Kasumi-1 (cell line): ENCODE measurements around the gene KCNK5.

Source experiments
- DNase-seq, 2 experiments: peaks; one replicate each; lab custom pipeline; 2025; lab: John Stamatoyannopoulos, UW

The KCNK5 gene

DNA sequence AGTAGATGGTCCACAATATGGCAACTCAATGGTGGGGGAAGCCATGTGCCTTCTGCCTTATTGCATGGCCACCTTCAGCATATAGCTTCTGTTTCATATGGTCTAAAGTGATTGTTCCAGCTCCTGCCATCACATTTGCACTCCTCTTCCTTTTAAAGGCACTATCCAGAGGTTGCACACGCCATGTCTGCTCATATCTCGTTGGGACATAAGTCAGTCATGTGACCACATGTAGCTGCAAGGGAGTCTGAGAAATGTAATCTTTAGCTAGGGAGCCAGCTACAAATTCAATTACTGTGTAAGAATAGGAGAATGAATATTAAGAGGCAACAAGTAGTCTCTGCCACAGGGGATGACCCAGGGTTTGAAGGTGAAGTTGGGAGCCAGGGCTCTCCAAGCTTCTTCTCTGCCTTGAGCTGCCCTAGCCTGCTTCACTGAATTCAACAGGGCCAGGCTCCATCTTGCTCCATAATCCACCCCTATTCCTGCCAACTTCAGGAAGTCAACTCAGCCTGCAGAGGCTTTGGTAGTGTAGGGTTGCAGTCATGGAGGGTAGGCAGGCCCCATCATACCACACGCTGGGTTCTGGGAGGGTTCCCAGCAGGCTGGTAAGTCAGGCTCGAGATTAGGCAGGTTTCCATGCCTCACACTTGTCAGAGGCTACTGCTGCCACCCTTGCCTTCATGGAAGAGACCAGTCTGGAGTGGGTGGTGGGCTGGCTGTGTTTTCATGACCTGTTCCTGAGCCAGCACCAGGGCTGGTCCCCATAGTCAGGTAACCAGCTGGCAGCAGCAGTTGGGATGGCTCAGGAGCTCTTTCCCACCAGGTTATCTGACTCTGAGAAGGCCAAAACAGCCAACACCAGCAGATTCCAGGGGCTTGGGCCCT lies 57.5 kb downstream of the KCNK5 start:
- DNase-seq: no peak

GRCh38 chr6:39170860-39171259 lies 58.4 kb downstream of the KCNK5 start:
- DNase-seq: no peak

- no peak for DNase-seq
Observed at GRCh38 chr6:39170389-39170788, 58.9 kb downstream of the KCNK5 start.

GRCh38 chr6:39169448-39170344 lies 59.6 kb downstream of the KCNK5 start:
- no peak for DNase-seq

- no peak for DNase-seq
Observed at GRCh38 chr6:39167866-39168625, 61.2 kb downstream of the KCNK5 start.

DNA sequence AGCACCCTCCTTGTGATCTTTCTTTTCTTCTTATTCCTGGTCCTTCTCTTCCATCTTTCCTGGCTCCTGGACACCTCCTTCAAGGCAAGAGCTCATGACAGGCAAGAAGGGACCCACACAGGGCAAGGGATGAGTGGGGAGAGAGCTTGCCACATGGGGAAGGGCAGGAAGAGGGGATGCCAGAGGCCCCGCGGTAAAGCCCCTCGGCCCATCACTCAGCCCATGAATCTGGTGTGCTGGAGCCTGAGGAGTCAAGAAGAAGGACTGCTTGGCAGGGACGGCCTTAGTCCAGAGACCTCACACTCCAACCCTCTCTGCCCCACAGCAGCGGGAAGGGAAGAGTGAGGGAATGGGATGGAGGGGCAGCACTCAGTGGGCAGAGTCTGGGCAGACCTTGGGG lies 62.0 kb downstream of the KCNK5 start:
- DNase-seq: no peak

- no peak for DNase-seq
Observed at GRCh38 chr6:39166912-39167290, 62.4 kb downstream of the KCNK5 start.

DNA sequence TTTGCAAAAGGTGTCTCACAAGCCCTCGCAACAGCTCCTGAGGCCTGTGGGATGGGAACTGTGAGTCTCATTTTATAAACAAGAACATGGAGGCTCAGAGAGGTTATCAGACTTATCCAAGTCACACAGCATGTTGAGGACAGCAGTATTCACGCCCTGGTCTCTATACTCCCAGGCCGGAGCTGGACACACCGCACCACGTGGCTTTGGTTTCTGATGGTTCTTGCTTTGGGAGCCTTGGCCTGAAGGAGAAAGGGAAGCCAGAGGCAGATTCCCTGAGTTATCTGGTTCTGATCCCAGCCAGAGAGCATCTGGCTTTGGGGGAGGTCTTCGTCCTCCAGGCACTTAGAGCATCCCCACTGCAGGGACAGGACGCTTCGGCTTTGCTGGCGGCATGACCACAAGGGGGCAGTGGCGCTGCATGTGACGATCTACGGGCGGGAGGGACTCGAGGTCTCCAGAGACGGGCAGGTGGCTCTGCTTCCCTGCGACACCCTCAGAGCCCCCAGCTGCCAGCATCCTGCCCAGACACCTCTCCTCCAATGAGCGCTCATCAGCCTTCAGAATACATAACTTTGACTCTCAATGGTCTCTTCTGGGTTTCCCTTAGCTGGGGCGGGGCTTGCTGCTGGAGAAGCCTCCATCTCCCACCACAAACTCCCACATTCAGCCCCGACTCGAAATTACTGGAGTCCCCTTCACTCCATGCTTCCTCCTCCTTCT lies 62.9 kb downstream of the KCNK5 start:
- DNase-seq: peak; percentile 65 to 79

- DNase-seq: no peak
Observed at GRCh38 chr6:39157511-39157910, 71.8 kb downstream of the KCNK5 start.

DNA sequence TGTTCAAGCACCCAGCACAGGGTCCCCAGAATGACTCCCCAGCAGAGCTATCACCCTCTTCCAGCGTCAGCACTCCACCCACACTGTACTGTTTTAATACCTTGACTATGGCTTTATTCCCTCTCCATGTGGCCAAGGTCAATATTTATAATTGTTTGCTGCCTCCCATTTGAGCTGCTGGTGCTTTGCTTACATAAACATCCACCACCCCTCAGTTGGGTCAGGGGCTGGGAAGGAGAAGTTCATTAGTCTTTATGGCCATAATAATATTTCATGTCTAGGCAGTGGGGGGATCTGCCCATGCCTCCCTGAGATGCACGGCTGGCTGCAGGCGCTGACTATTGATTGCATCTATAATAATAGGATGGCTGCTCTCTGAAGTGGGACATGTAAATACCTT lies 72.5 kb downstream of the KCNK5 start:
- DNase-seq: no peak

DNA sequence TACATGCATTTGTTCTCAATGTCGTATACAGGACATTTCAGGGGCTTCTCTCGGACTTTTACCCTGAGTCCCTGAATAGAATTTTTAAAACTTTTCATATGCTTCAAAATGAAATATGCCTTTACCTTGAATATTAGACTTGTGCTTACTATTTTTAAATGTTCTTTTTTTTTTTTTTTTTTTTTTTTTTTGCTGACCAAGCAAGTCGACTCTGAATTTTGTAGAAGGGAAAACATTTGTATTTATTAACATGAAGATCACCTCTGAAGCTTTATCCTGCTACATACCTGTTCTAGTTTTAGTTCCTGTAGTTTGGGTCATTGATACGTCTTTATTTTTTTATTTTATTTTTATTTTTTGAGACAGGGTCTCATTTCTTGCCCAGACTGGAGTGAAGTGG lies 74.6 kb downstream of the KCNK5 start:
- DNase-seq: no peak

GRCh38 chr6:39153766-39154397 lies 75.4 kb downstream of the KCNK5 start:
- DNase-seq: no peak

DNA sequence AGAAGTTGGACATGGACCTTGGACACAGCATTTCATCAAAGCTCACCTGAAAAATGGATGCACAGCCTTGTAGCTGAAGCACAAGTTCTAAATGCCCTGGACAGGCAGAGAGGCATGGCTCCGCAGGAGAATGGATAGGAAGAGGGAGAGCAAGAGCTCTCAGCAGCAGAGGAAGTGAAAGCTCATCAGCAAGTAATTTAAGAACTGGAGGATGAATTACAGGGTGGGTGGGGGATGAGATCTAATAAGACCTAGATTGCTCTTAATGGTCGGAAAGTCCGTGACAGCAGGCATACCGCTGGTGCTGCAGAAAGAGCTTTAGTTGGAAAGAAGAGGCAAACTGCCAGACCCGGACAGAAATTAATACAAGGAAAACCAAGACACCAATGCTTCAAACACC lies 77.0 kb downstream of the KCNK5 start:
- no peak for DNase-seq

GRCh38 chr6:39151211-39151610 lies 78.1 kb downstream of the KCNK5 start:
- no peak for DNase-seq

DNA sequence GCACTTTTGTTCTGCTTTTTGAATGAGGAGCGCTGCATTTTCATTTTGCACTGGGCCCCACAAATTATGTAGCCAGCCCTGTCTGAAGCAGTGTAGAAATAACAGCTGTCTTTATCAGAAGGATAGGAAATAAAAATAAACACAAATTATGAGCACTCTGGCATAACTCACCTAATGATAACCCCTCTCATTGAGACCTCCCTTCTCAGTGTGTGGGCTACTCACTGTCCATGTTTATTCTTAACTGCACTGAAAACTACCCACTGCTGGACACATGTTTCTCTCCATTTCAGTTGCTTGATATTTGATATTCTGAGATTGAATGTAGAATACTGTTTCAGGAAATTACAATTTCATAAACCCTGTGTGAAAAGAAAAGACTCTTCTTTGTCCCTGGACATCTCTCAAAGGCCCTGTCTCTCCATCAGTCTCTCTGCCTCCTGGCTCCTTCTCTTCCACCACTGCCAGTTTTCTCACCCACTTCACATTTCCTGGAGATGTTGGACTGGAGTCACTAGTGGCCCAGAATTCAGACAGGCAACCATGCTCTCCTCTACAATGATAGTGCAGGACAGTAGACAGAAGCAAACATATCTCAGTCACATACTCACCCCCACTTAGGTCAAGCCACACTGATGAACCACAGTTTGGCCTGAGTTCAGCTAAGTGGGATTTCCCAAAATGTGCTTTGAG lies 84.6 kb downstream of the KCNK5 start:
- no peak for DNase-seq

GRCh38 chr6:39143238-39143930 lies 85.9 kb downstream of the KCNK5 start:
- DNase-seq: no peak

- no peak for DNase-seq
Observed at GRCh38 chr6:39140556-39141167, 88.6 kb downstream of the KCNK5 start.
